Activated CD4-positive, alpha-beta T cell treated with anti-CD3 and anti-CD28 coated beads, Interleukin-10, Interleukin-2, amounts not matched to agents 100 ng/mL and 50 ng/mL, durations not matched to agents 16 hours and 8 hours (primary cell): ENCODE results near the gene KRTAP4-8.
"Not testable (repeated sequence)": the region's sequence is repeated elsewhere in the genome, so short reads cannot be mapped to it uniquely, and the experiment has no call there.

Experiments
- DNase-seq: peaks from one replicate; pipeline ENCODE4 v3.0.0-alpha.2; 2020

KRTAP4-8 gene

GRCh38 chr17:41107941-41108450 lies 10.1 kb upstream of the KRTAP4-8 start:
- DNase-seq = no peak

- DNase-seq = not testable (repeated sequence)
Measured at GRCh38 chr17:41105347-41105746, 7.4 kb upstream of the KRTAP4-8 start, which contains the start of gene KRTAP4-9. Gene KRTAP4-9 (plus strand): TSS chr17:41105389. CDS start chr17:41105389, 0 bp downstream.

- not testable (repeated sequence) for DNase-seq
Measured at GRCh38 chr17:41104386-41105038, 6.6 kb upstream of the KRTAP4-8 start.

GRCh38 chr17:41103896-41104295 lies 6.0 kb upstream of the KRTAP4-8 start:
- no peak for DNase-seq

- no peak for DNase-seq
Measured at GRCh38 chr17:41101586-41102259, 3.8 kb upstream of the KRTAP4-8 start, which contains the start of gene KRTAP4-16. Gene KRTAP4-16 (minus strand): TSS chr17:41102209. CDS start chr17:41102209, 0 bp downstream.

GRCh38 chr17:41099682-41100480 lies 1.9 kb upstream of the KRTAP4-8 start:
- DNase-seq = not testable (repeated sequence)

- DNase-seq = no peak
Measured at GRCh38 chr17:41098481-41098880, 539 bp upstream of the KRTAP4-8 start.

- no peak for DNase-seq
Measured at GRCh38 chr17:41096055-41096454, 1.9 kb downstream of the KRTAP4-8 start.

- not testable (repeated sequence) for DNase-seq
Measured at GRCh38 chr17:41088760-41089352, 9.1 kb downstream of the KRTAP4-8 start.

- DNase-seq = not testable (repeated sequence)
Measured at GRCh38 chr17:41084100-41084856, 13.7 kb downstream of the KRTAP4-8 start, which contains the start of gene KRTAP4-7. Gene KRTAP4-7 (plus strand): TSS chr17:41084150. CDS start chr17:41084207, 57 bp downstream.

GRCh38 chr17:41083427-41083826 lies 14.5 kb downstream of the KRTAP4-8 start:
- not testable (repeated sequence) for DNase-seq

- no peak for DNase-seq
Measured at GRCh38 chr17:41082626-41083025, 15.3 kb downstream of the KRTAP4-8 start.

GRCh38 chr17:41076788-41077187 lies 21.2 kb downstream of the KRTAP4-8 start:
- DNase-seq = no peak

- DNase-seq = no peak
Measured at GRCh38 chr17:41073676-41074075, 24.3 kb downstream of the KRTAP4-8 start.

- DNase-seq = no peak
Measured at GRCh38 chr17:41071606-41072360, 26.2 kb downstream of the KRTAP4-8 start.

- DNase-seq = no peak
Measured at GRCh38 chr17:41069031-41069430, 28.9 kb downstream of the KRTAP4-8 start.

GRCh38 chr17:41067281-41067680 lies 30.7 kb downstream of the KRTAP4-8 start:
- DNase-seq = no peak

GRCh38 chr17:41065829-41066624 lies 31.9 kb downstream of the KRTAP4-8 start, which contains the start of gene KRTAP2-4:
Gene KRTAP2-4 (minus strand): TSS chr17:41065879. CDS start chr17:41065845, 34 bp downstream.
- peak; percentile 5 for DNase-seq

- DNase-seq = not testable (repeated sequence)
Measured at GRCh38 chr17:41065016-41065689, 32.8 kb downstream of the KRTAP4-8 start.
